Stimulated activated CD8-positive, alpha-beta memory T cell treated with anti-CD3 and anti-CD28 coated beads, Interleukin-4, amount 100 ng/mL, for 48 hours (primary cell): ENCODE results near the gene ADM5.
"Not testable (repeated sequence)": the region's sequence is repeated elsewhere in the genome, so short reads cannot be mapped to it uniquely, and the experiment has no call there.

Source experiments
- DNase-seq: peaks from one replicate; pipeline ENCODE4 v3.0.0-alpha.2; 2020

Gene ADM5

GRCh38 chr19:49704888-49705642, 15.7 kb downstream of the ADM5 start:
- DNase-seq: no peak

- DNase-seq: no peak
Measured at GRCh38 chr19:49705919-49706318, 16.5 kb downstream of the ADM5 start.

- no peak for DNase-seq
Measured at GRCh38 chr19:49710372-49710951, 21.1 kb downstream of the ADM5 start.

GRCh38 chr19:49712397-49712859, 23.0 kb downstream of the ADM5 start:
- peak; percentile 34 for DNase-seq

- DNase-seq: no peak
Measured at GRCh38 chr19:49713236-49713845, 23.9 kb downstream of the ADM5 start.

- DNase-seq: no peak
Measured at GRCh38 chr19:49716154-49716553, 26.8 kb downstream of the ADM5 start.

GRCh38 chr19:49718511-49718910, 29.1 kb downstream of the ADM5 start:
- no peak for DNase-seq

GRCh38 chr19:49718991-49719390, 29.6 kb downstream of the ADM5 start:
- DNase-seq: no peak

GRCh38 chr19:49719420-49719819, 30.0 kb downstream of the ADM5 start:
- not testable (repeated sequence) for DNase-seq

- DNase-seq: no peak
Measured at GRCh38 chr19:49727217-49728030, 38.0 kb downstream of the ADM5 start.

GRCh38 chr19:49730166-49730565, 40.8 kb downstream of the ADM5 start:
- no peak for DNase-seq

- no peak for DNase-seq
Measured at GRCh38 chr19:49738268-49738667, 48.9 kb downstream of the ADM5 start.

GRCh38 chr19:49739098-49739497, 49.7 kb downstream of the ADM5 start:
- DNase-seq: no peak

GRCh38 chr19:49739933-49740332, 50.5 kb downstream of the ADM5 start:
- no peak for DNase-seq
